Stimulated activated CD8-positive, alpha-beta memory T cell treated with anti-CD3 and anti-CD28 coated beads, Interleukin-2, amount 100 ng/mL, for 1 hour (primary cell): Measurements from ENCODE around the gene DMXL2.
"Not testable (repeated sequence)": the region's sequence is repeated elsewhere in the genome, so short reads cannot be mapped to it uniquely, and the experiment has no call there.

Source experiments
- DNase-seq, 2 donors: peaks; one replicate each; pipeline ENCODE4 v3.0.0-alpha.2; 2020; ENCODE audit warnings: low read depth in 2 of 2

DMXL2 gene

GRCh38 chr15:51622604-51623370, at the start of gene DMXL2:
Gene DMXL2, minus strand, starts transcription at chr15:51622771. Its CDS starts 226 bp downstream, at chr15:51622545.
- peak; percentile 33 to 39 for DNase-seq

- no peak for DNase-seq
These were observed 49.6 kb upstream of the DMXL2 start for GRCh38 chr15:51672155-51672687.

- no peak for DNase-seq
These were observed 46.8 kb upstream of the DMXL2 start for GRCh38 chr15:51669381-51669780.

GRCh38 chr15:51668446-51668845, 45.9 kb upstream of the DMXL2 start:
- DNase-seq: no peak

- no peak for DNase-seq
These were observed 44.9 kb upstream of the DMXL2 start for GRCh38 chr15:51667478-51667877.

GRCh38 chr15:51661072-51661471, 38.5 kb upstream of the DMXL2 start:
- no peak for DNase-seq

- DNase-seq: no peak
These were observed 36.1 kb upstream of the DMXL2 start for GRCh38 chr15:51658664-51659063.

- not testable (repeated sequence) for DNase-seq
These were observed 33.0 kb upstream of the DMXL2 start for GRCh38 chr15:51655401-51656057.

- no peak for DNase-seq
These were observed 29.6 kb upstream of the DMXL2 start for GRCh38 chr15:51652084-51652668.

GRCh38 chr15:51649659-51650521, 27.3 kb upstream of the DMXL2 start:
- peak; percentile 4 for DNase-seq

- DNase-seq: not testable (repeated sequence)
These were observed 26.1 kb upstream of the DMXL2 start for GRCh38 chr15:51648643-51649042.

- DNase-seq: not testable (repeated sequence)
These were observed 25.5 kb upstream of the DMXL2 start for GRCh38 chr15:51648101-51648500.

GRCh38 chr15:51647128-51647562, 24.6 kb upstream of the DMXL2 start:
- DNase-seq: no peak

- no peak for DNase-seq
These were observed 20.1 kb upstream of the DMXL2 start for GRCh38 chr15:51642696-51643095.

- DNase-seq: no peak
These were observed 19.0 kb upstream of the DMXL2 start for GRCh38 chr15:51641490-51642130.

- no peak for DNase-seq
These were observed 12.1 kb upstream of the DMXL2 start for GRCh38 chr15:51634591-51635198.

GRCh38 chr15:51629612-51630011, 7.0 kb upstream of the DMXL2 start:
- DNase-seq: no peak

GRCh38 chr15:51625236-51625635, 2.7 kb upstream of the DMXL2 start:
- no peak for DNase-seq

- no peak for DNase-seq
These were observed 1.5 kb upstream of the DMXL2 start for GRCh38 chr15:51624022-51624421.

- no peak for DNase-seq
These were observed 891 bp upstream of the DMXL2 start for GRCh38 chr15:51623386-51623938.
